Testis (tissue), 2 donors: ENCODE measurements around the gene PIK3C3.

ENCODE experiments used
- CTCF ChIP-seq, 3 experiments: fragments of 450-650 bp in 2 of 3; fragments of 200-600 bp in 1 of 3; sonication (generic) in 1 of 3; IDR thresholded peaks; one replicate each; pipeline ENCODE4 v1.5.1; 2016 to 2019; ENCODE audit warnings: antibody characterized with exemption in 3 of 3, mild to moderate bottlenecking in 2 of 3, moderate library complexity in 1 of 3
- POLR2A ChIP-seq: fragments of 450-650 bp; IDR thresholded peaks from one replicate; pipeline ENCODE4 v1.6.1; 2017; ENCODE audit warnings: antibody characterized with exemption, mild to moderate bottlenecking, moderate library complexity

DNA sequence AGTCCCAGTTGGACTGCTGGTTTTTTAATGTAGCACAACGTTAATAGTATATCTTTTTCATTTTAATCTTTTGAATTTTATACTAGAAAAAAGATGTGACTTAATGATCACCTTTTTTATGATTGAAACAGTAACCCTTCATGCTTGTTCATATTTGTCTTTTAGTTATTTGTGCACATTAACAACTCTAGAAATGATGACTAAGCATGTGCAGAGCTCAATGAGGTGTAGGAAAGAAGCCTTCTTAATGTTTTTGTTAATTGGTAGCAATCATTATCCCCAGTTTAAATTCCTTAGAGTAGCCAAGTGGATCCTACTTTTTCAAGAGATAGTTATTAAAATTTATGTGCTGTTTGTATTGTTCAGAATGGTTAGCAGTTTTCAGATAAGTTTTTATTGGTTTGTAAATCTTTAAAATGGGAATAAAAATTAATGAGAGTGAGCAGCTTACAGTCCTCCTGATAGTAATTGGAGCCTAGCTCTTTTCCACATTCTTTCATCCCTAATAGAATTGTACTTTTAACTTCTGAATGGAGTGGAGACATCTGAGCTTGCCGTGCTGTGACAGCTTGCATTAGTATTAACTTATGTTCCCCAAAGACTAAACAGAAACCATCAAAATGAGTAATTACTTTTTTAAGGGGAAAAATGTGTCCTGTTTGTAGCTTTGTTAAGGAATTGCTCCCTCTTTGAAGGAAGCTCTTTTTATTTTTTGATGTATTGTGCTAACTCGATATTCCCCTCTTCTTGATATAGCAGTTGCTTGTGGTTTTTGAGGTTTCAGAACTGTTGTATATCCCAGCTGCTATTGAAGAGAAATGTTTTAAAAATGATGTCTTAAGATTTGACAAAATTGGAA is 17.3 kb downstream of the PIK3C3 start:
- TF ChIP-seq CTCF (IDR thresholded peaks at IDR 0.05) (no peak), POLR2A (no peak)
